Nephron progenitor cell (in vitro differentiated cells): ENCODE measurements around the gene TJP1.

Experiments used
- DNase-seq: peaks from one replicate; pipeline ENCODE4 v3.0.0; 2021
- H3K27ac Mint-ChIP-seq: 2 replicates; pipeline ENCODE4 v1.8.0; 2021; ENCODE audit warnings: mild to moderate bottlenecking, moderate library complexity, mixed read lengths
- H3K27me3 Mint-ChIP-seq: 2 replicates; pipeline ENCODE4 v1.8.0; 2021; ENCODE audit warnings: mild to moderate bottlenecking, low read depth, mixed read lengths; ENCODE audit not compliant: poor library complexity
- H3K36me3 Mint-ChIP-seq: 2 replicates; pipeline ENCODE4 v1.8.0; 2021; ENCODE audit warnings: low read depth, mixed read lengths
- H3K4me1 Mint-ChIP-seq: 2 replicates; pipeline ENCODE4 v1.8.0; 2021; ENCODE audit warnings: mixed read lengths
- H3K4me3 Mint-ChIP-seq: 2 replicates; pipeline ENCODE4 v1.8.0; 2021; ENCODE audit warnings: mild to moderate bottlenecking, moderate library complexity, mixed read lengths
- H3K9me3 Mint-ChIP-seq: 2 replicates; pipeline ENCODE4 v1.8.0; 2021; ENCODE audit warnings: mild to moderate bottlenecking, moderate library complexity, mixed read lengths
- TF ChIP-seq, protein P1 (sequence below): fragments of 200-600 bp; sonication (generic); IDR thresholded peaks from 2 replicates; pipeline ENCODE4 v1.5.0; 2021; ENCODE audit warnings: antibody characterized with exemption

Gene TJP1

DNA sequence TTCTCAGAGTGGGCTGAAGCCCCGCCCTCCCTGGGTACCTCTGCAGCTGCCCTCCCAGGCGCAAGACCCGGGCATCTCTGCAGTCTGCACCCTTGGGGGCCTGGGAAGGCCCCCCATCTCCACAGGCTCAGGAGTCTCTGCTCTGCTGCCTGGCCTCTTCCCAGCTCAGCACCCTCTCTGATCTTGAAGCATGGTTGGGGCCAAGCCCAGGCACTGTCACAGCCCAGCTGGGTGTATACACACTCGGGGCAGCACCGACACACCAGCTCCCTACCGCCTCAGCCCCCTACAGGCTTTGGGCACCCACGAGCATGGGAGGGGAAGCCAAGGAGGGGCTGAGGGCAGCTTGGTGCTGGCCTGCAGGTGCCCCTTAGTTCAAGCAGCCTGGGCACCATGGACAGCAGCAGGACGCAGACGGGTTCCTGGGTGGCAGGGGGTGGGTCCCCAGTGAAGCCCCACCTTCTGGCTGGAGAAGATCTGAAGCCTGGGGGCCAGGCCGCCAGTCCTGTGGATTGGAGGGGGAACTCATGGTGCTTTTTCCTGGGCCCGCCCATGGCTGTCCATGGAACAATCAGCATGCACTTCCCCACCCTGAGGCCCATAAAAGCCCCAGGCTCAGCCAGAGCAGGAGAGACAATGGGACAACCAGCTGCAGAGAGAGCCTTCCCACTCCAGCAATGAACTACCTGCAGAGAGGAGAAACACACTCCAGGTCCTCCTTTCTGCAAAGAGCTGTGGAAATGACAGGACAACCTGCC lies 170.6 kb downstream of the TJP1 start:
- TF ChIP-seq, protein P1, sequence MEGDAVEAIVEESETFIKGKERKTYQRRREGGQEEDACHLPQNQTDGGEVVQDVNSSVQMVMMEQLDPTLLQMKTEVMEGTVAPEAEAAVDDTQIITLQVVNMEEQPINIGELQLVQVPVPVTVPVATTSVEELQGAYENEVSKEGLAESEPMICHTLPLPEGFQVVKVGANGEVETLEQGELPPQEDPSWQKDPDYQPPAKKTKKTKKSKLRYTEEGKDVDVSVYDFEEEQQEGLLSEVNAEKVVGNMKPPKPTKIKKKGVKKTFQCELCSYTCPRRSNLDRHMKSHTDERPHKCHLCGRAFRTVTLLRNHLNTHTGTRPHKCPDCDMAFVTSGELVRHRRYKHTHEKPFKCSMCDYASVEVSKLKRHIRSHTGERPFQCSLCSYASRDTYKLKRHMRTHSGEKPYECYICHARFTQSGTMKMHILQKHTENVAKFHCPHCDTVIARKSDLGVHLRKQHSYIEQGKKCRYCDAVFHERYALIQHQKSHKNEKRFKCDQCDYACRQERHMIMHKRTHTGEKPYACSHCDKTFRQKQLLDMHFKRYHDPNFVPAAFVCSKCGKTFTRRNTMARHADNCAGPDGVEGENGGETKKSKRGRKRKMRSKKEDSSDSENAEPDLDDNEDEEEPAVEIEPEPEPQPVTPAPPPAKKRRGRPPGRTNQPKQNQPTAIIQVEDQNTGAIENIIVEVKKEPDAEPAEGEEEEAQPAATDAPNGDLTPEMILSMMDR = no peak
- H3K4me1 Mint-ChIP-seq = peaks cover 8% of the 10 kb centered on the region
- no peak overlapping the region for H3K27ac Mint-ChIP-seq
- peaks cover 6% of the 10 kb centered on the region for H3K9me3 Mint-ChIP-seq
- no peaks in the 10 kb centered on the region for H3K36me3 Mint-ChIP-seq
- peaks cover 8% of the 10 kb centered on the region for H3K27me3 Mint-ChIP-seq
- H3K4me3 Mint-ChIP-seq = no peak overlapping the region
- peak; percentile 20 for DNase-seq
